A673 (cell line): Measurements from ENCODE around the gene RFPL3. TPM values are rescaled to one million over a fixed set of nuclear protein-coding genes. Genes with fewer than 3 reads are reported as not detected.

Experiments used
- BruUV-seq: library from RNA; stranded (reverse); fragments of 400-500 nt; replicated peaks from 2 replicates; lab custom pipeline; 2021; lab: Mats Ljungman, UMichigan
- CTCF ChIA-PET: fragments of 300-600 bp; sonication (Branson Sonifier 250); formaldehyde crosslinking; loops from one replicate; lab custom pipeline; 2022; ENCODE audit warnings: antibody characterized with exemption; lab: Charles Lee
- POLR2A ChIA-PET: fragments of 300-600 bp; sonication (Branson Sonifier 250); formaldehyde crosslinking; loops from one replicate; lab custom pipeline; 2022; ENCODE audit warnings: antibody characterized with exemption; ENCODE audit not compliant: low non-redundant PET; lab: Charles Lee
- DNase-seq: peaks from one replicate; pipeline ENCODE4 v3.0.0-alpha.2; 2015; ENCODE audit warnings: low spot score
- H3K27ac ChIP-seq: fragments of 200-600 bp; sonication (generic); 2 replicates; pipeline ENCODE4 v1.5.1; 2016; ENCODE audit warnings: mixed run types, low read depth, mild to moderate bottlenecking, mixed read lengths, antibody characterized with exemption, low read length; ENCODE audit not compliant: poor library complexity, severe bottlenecking
- H3K27me3 ChIP-seq: fragments of 200-600 bp; sonication (generic); replicated peaks from 2 replicates; pipeline ENCODE4 v1.6.1; 2017; ENCODE audit warnings: mixed run types, low read depth, mild to moderate bottlenecking, mixed read lengths, antibody characterized with exemption, low read length; ENCODE audit not compliant: insufficient read depth, poor library complexity
- H3K36me3 ChIP-seq: fragments of 200-600 bp; sonication (generic); 2 replicates; pipeline ENCODE4 v1.6.1; 2016; ENCODE audit warnings: mixed run types, mild to moderate bottlenecking, mixed read lengths, antibody characterized with exemption, low read length; ENCODE audit not compliant: insufficient read depth, poor library complexity, severe bottlenecking
- H3K4me1 ChIP-seq: fragments of 200-600 bp; sonication (generic); 2 replicates; pipeline ENCODE4 v1.6.1; 2017; ENCODE audit warnings: mixed run types, mild to moderate bottlenecking, mixed read lengths, antibody characterized with exemption, low read length; ENCODE audit not compliant: insufficient read depth, poor library complexity, severe bottlenecking
- H3K4me3 ChIP-seq: fragments of 200-600 bp; sonication (generic); 2 replicates; pipeline ENCODE4 v1.5.1; 2016; ENCODE audit warnings: low read depth, mixed run types, mild to moderate bottlenecking, mixed read lengths, low read length; ENCODE audit not compliant: poor library complexity, severe bottlenecking
- H3K9me3 ChIP-seq: fragments of 200-600 bp; sonication (generic); 2 replicates; pipeline ENCODE4 v1.6.1; 2016; ENCODE audit warnings: mixed run types, low read depth, mild to moderate bottlenecking, mixed read lengths, antibody characterized with exemption, low read length; ENCODE audit not compliant: poor library complexity, severe bottlenecking
- CTCF ChIP-seq: fragments of 300-800, 200-600 bp; sonication (generic); conservative IDR thresholded peaks from 2 replicates; pipeline ENCODE4 v1.5.1; 2017; ENCODE audit warnings: low read depth, mild to moderate bottlenecking, antibody characterized with exemption, low read length, moderate library complexity, mixed read lengths
- EZH2 ChIP-seq: fragments of 200-600 bp; sonication (generic); IDR thresholded peaks from 2 replicates; pipeline ENCODE4 v1.6.1; 2017; ENCODE audit warnings: borderline replicate concordance, low read depth, mild to moderate bottlenecking, mixed read lengths, antibody characterized with exemption, low read length; ENCODE audit not compliant: poor library complexity, severe bottlenecking
- intact Hi-C: fragments of 100-400 bp; cut with micrococcal nuclease; formaldehyde crosslinking; loops from one replicate; pipeline ENCODE4 v1.10.0; 2022; ENCODE audit not compliant: unreplicated experiment
- total RNA-seq: library from RNA; stranded (reverse); gene quantifications from 2 replicates; pipeline ENCODE4 v1.2.3, GENCODE V29; 2021

Gene RFPL3
- total RNA-seq, 1 experiment from 2014 or later: not detected

DNA sequence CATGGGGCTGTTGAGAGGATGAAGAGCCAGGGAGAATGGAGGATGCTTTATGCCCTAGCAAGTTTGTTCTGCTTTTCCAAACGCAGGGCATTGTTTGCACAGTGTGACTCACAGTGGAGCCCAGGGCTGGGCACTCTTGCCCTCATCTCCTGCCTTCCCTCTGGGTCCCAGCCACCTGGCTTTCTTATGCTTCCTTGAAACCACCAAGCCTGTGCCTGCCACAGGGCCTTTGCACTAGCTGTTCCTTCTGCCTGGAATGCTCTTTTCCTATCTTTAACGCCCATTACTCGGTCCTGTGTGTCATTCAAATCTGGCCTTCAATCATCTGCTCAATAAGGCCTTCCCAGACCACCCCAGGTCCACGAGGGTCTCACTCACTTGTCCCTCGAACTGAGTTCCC lies 46.9 kb upstream of the RFPL3 start:
- H3K27ac ChIP-seq: no peak overlapping the region
- CTCF ChIA-PET: no interaction called here
- H3K36me3 ChIP-seq: no peaks in the 10 kb centered on the region
- no peak overlapping the region for H3K4me3 ChIP-seq
- no peak for TF ChIP-seq EZH2
- TF ChIP-seq CTCF: no peak
- H3K9me3 ChIP-seq: no peaks in the 10 kb centered on the region
- no peaks in the 10 kb centered on the region for H3K27me3 ChIP-seq
- no peak for DNase-seq
- intact Hi-C loops: no loop called here
- H3K4me1 ChIP-seq: no peaks in the 10 kb centered on the region
- no TSS peak for BruUV-seq
- POLR2A ChIA-PET: no interaction called here

DNA sequence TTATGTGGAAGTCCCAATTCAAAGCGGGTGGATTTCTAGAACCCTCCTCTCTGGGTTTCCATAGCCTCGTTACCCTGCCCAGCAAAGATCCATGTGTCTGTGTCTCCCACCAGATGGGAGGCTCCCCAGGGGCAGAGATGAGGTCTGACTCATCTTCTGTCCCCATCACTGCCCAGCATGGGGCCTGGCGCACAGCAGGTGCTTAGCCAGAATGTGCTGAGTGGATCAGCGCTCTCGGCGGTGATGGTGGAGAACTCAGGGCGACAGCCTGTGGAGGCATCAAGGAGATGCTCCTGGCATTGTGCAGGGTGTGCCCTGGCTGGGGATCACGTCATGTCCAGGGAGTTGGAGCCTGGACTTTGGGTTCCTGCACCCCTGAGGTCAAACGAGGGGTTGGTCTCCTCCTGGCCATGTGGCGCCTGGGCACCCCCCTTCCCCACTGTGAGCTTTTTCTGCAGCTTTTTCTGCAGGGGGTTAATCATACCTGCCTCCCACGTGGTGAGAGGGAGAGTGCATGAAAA lies 46.1 kb upstream of the RFPL3 start:
- DNase-seq: peak; percentile 75
- Histone ChIP-seq H3K27me3 (no peaks in the 10 kb centered on the region), H3K27ac (no peak overlapping the region), H3K4me1 (no peaks in the 10 kb centered on the region), H3K4me3 (no peak overlapping the region), H3K9me3 (no peaks in the 10 kb centered on the region), H3K36me3 (no peaks in the 10 kb centered on the region)
- POLR2A ChIA-PET: no interaction called here
- BruUV-seq: no TSS peak
- TF ChIP-seq CTCF (no peak), EZH2 (no peak)
- intact Hi-C loops: no loop called here
- CTCF ChIA-PET: no interaction called here

GRCh38 chr22:32312748-32313147 lies 44.9 kb upstream of the RFPL3 start:
- H3K4me1 ChIP-seq: no peaks in the 10 kb centered on the region
- POLR2A ChIA-PET: no interaction called here
- no peak overlapping the region for H3K27ac ChIP-seq
- H3K27me3 ChIP-seq: no peaks in the 10 kb centered on the region
- no peaks in the 10 kb centered on the region for H3K36me3 ChIP-seq
- no peak overlapping the region for H3K4me3 ChIP-seq
- TF ChIP-seq EZH2: no peak
- TF ChIP-seq CTCF: no peak
- no TSS peak for BruUV-seq
- DNase-seq: no peak
- CTCF ChIA-PET: no interaction called here
- no peaks in the 10 kb centered on the region for H3K9me3 ChIP-seq
- intact Hi-C loops: no loop called here
